ENCODE results near the gene KRTAP2-2. TPM values are rescaled to one million over a fixed set of nuclear protein-coding genes. Genes with fewer than 3 reads are reported as not detected.
"Not testable (repeated sequence)": the region's sequence is repeated elsewhere in the genome, so short reads cannot be mapped to it uniquely, and the experiment has no call there.

The KRTAP2-2 gene, protein sequence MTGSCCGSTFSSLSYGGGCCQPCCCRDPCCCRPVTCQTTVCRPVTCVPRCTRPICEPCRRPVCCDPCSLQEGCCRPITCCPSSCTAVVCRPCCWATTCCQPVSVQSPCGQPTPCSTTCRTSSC
- total RNA-seq (not detected), polyA plus RNA-seq (ENCODE audit: insufficient read depth, low read depth, low replicate concordance) (not detected)
- long read RNA-seq, donor 1 = 0 reads
- long read RNA-seq, donor 2 = 0 reads
- long read RNA-seq, donor 3 = 0 reads
- long read RNA-seq, donor 4 = 0 reads
- long read RNA-seq, donor 5 = 0 reads
- long read RNA-seq, donor 6 = 0 reads
- long read RNA-seq, donor 7 = 0 reads
- long read RNA-seq, donor 8 = 0 reads
- long read RNA-seq, donor 9 = 0 reads
- long read RNA-seq, donor 10 = 0 reads

DNA sequence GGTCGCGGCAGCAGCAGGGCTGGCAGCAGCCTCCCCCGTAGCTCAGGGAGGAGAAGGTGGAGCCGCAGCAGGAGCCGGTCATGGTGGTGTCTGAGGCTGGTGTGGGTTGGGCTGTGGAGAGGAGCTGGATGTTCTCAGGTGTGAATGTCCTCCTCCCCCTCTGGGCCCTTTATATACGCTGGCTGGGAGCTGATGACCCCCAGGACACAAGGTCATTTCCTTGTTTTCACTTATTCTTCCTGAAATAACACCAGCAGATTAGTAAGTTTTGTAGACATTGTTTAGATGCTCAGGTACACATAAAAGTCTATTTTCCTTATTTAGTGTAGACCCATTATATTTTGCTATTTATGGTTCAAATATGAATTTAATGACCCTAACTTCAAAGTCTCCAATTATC lies at the start of gene KRTAP2-2:
TSS of gene KRTAP2-2 (minus strand) at position 101 of the 400 bp plus-strand sequence. CDS start at position 82, 19 bp downstream.
- FAIRE-seq; intact Hi-C loops (cut with DNase I); H3K4me1 ChIP-seq (ENCODE audit: control insufficient read depth in 2 of 3, insufficient read depth in 2 of 3, low read depth in 1 of 3, low read length in 3 of 3); H3K9ac ChIP-seq (ENCODE audit: low read length in 3 of 3); H3K9me3 ChIP-seq (ENCODE audit: control insufficient read depth in 2 of 3, insufficient read depth in 1 of 3, low read length in 3 of 3); H3K4me3 ChIP-seq (ENCODE audit: low read length in 3 of 3); DNase-seq; H3K27me3 ChIP-seq (ENCODE audit: control insufficient read depth, insufficient read depth, low read length); H3K36me3 ChIP-seq (ENCODE audit: control insufficient read depth in 2 of 3, insufficient read depth in 3 of 3, low read length in 3 of 3); H3K27ac ChIP-seq (ENCODE audit: low read depth in 2 of 2, low read length in 2 of 2): not testable (repeated sequence)

DNA sequence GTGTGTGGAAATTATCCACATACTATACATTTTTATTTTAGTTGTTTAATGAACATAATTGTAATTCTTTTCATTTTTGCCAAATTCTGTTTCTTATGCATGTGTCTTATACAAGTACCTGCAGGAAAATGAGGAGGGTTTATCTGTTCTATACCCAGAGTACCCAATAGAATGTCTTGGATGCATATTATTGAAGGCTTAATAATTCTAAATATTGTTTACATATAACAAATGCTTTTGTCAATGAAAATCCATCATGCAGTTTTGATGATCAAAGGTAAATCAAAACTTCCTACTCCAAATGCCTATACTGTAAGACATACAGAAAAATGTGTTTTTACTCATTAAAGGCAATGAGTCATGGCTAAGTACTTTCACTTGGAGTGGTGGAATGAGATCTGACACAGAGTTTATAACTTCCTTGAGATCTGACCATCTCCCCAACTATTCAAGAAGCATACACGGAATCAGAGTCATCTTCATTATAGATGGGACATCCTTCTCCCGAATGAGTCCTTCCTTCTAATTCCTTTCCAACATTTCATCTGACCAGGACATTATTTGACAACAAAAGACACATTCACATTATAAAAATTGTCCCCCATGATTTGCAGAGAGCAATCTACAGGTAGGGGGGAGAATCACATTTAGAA lies 49.5 kb upstream of the KRTAP2-2 start:
- DNase-seq; H3K9me3 ChIP-seq (ENCODE audit: control insufficient read depth in 2 of 3, insufficient read depth in 1 of 3, low read length in 3 of 3); H3K4me3 ChIP-seq (ENCODE audit: low read length in 3 of 3); intact Hi-C loops (cut with DNase I); H3K4me1 ChIP-seq (ENCODE audit: control insufficient read depth in 2 of 3, insufficient read depth in 2 of 3, low read depth in 1 of 3, low read length in 3 of 3); H3K27ac ChIP-seq (ENCODE audit: low read depth in 2 of 2, low read length in 2 of 2); H3K9ac ChIP-seq (ENCODE audit: low read length in 3 of 3); H3K27me3 ChIP-seq (ENCODE audit: control insufficient read depth, insufficient read depth, low read length); H3K36me3 ChIP-seq (ENCODE audit: control insufficient read depth in 2 of 3, insufficient read depth in 3 of 3, low read length in 3 of 3): not testable (repeated sequence)
- peak; percentile 13 for FAIRE-seq

- DNase-seq (no peak), FAIRE-seq (no peak)
- Histone ChIP-seq H3K9me3 (ENCODE audit: control insufficient read depth in 2 of 3, insufficient read depth in 1 of 3, low read length in 3 of 3) (no peaks in the 10 kb centered on the region), H3K27ac (ENCODE audit: low read depth in 2 of 2, low read length in 2 of 2) (no peak overlapping the region), H3K9ac (ENCODE audit: low read length in 3 of 3) (no peak overlapping the region), H3K36me3 (ENCODE audit: control insufficient read depth in 2 of 3, insufficient read depth in 3 of 3, low read length in 3 of 3) (no peaks in the 10 kb centered on the region), H3K4me1 (ENCODE audit: control insufficient read depth in 2 of 3, insufficient read depth in 2 of 3, low read depth in 1 of 3, low read length in 3 of 3) (no peaks in the 10 kb centered on the region), H3K27me3 (ENCODE audit: control insufficient read depth, insufficient read depth, low read length) (no peaks in the 10 kb centered on the region), H3K4me3 (ENCODE audit: low read length in 3 of 3) (no peak overlapping the region)
- no peak for TF ChIP-seq CTCF (IDR thresholded peaks at IDR 0.05; ENCODE audit: borderline replicate concordance, extremely low read depth, insufficient read depth)
- intact Hi-C loops (cut with DNase I) = no loop called here
These were observed 48.9 kb upstream of the KRTAP2-2 start for GRCh38 chr17:41103896-41104295.

- H3K4me1 ChIP-seq (ENCODE audit: control insufficient read depth in 2 of 3, insufficient read depth in 2 of 3, low read depth in 1 of 3, low read length in 3 of 3) = no peaks in the 10 kb centered on the region
- FAIRE-seq = no peak
These were observed 46.7 kb upstream of the KRTAP2-2 start, which contains the start of gene KRTAP4-16 for GRCh38 chr17:41101586-41102259. Gene KRTAP4-16 (minus strand): TSS chr17:41102209. CDS start chr17:41102209, 0 bp downstream.

DNA sequence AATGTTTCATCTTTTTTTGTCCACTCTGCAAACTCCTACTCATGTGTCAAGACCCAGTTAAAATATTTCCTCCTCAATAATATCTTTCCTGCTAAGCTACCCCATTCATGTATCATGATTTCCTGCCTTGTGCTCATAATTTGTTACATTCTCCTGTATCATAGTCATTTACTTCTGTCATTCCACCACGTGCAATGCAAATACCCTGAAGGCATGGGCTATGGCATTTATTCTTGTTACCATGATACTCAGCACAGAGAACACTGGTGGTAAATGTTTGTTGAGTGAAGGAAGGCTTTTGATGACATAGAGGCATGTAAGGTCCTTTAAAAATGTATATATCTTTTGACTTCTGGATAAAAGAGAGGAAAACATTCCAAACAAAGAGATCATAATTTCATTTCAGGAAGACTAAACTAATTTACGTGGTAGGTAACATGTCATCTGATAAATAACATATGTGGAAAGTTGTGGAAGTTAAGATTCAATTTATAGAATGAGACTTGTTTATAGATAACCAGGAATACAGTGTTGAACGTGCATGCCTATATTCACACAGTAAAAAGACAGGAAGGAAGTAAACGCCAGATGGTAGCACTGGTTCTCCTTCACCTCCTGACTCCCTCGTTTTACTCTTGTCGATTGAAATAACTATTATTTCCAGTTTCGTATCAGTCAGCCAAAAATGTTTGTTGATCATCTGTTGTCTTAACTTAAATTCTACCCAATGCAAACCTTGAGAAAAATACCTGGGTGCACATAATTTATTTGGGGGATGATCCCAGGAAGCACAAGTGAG lies 44.9 kb upstream of the KRTAP2-2 start:
- H3K9me3 ChIP-seq (ENCODE audit: control insufficient read depth in 2 of 3, insufficient read depth in 1 of 3, low read length in 3 of 3); H3K9ac ChIP-seq (ENCODE audit: low read length in 3 of 3); intact Hi-C loops (cut with DNase I); FAIRE-seq; H3K4me1 ChIP-seq (ENCODE audit: control insufficient read depth in 2 of 3, insufficient read depth in 2 of 3, low read depth in 1 of 3, low read length in 3 of 3); H3K27ac ChIP-seq (ENCODE audit: low read depth in 2 of 2, low read length in 2 of 2); DNase-seq; H3K27me3 ChIP-seq (ENCODE audit: control insufficient read depth, insufficient read depth, low read length); H3K4me3 ChIP-seq (ENCODE audit: low read length in 3 of 3); H3K36me3 ChIP-seq (ENCODE audit: control insufficient read depth in 2 of 3, insufficient read depth in 3 of 3, low read length in 3 of 3): not testable (repeated sequence)

More at GRCh38 chr17:41101586-41102259, 46.7 kb upstream of the KRTAP2-2 start, which contains the start of gene KRTAP4-16:
- TF ChIP-seq CTCF (IDR thresholded peaks at IDR 0.05; ENCODE audit: borderline replicate concordance, extremely low read depth, insufficient read depth) = no peak
- Histone ChIP-seq H3K4me3 (ENCODE audit: low read length in 3 of 3) (no peak within 1 kb of the TSS), H3K27ac (ENCODE audit: low read depth in 2 of 2, low read length in 2 of 2) (no peak within 1 kb of the TSS), H3K9ac (ENCODE audit: low read length in 3 of 3) (no peak within 1 kb of the TSS), H3K36me3 (ENCODE audit: control insufficient read depth in 2 of 3, insufficient read depth in 3 of 3, low read length in 3 of 3) (no peaks in the 10 kb centered on the region), H3K9me3 (ENCODE audit: control insufficient read depth in 2 of 3, insufficient read depth in 1 of 3, low read length in 3 of 3) (no peaks in the 10 kb centered on the region), H3K27me3 (ENCODE audit: control insufficient read depth, insufficient read depth, low read length) (no peaks in the 10 kb centered on the region)
- intact Hi-C loops (cut with DNase I) = no loop called here
- no peak for DNase-seq
